Measurements from ENCODE around the gene RABGAP1L.
"Not testable (repeated sequence)": the region's sequence is repeated elsewhere in the genome, so short reads cannot be mapped to it uniquely, and the experiment has no call there.

Gene RABGAP1L

DNA sequence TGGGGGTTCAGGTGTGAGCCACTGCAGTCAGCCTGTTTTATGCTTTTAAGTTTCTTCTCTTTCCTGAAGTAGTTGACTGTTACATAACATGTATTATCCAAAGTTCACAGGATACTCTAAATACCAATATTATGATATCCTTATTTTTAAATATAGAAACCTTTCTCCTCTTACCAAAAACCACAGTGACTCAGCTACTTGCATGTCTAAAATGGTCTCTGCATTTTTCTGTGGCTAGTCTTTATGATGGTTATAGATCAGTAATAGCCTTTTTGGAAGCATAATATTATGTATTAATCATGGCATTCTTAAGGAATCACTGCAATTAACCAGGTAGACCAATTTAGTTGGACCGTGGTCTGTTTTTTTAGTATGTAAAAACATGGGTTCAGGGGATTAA is 629.7 kb downstream of the RABGAP1L start:
- DNase-seq, result no peak

DNA sequence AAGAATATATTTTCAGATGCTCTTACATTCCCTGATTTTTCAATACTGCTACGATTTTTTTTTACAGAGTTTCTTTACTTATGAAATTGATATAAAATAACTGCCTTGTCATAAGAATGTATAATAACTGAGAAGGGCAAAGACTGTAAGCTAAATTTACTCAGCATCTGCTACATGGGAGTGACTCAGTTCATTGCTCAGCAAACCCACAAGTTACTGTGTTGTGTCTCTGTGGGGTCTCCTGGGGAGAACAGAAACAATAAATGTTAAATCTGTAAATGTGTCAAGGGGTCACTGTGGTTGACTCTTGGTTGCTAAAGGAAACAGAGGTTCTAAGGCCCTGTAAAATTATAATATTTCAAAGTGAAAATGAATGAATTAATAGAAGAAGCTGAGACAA is 630.1 kb downstream of the RABGAP1L start:
- no peak for DNase-seq

DNA sequence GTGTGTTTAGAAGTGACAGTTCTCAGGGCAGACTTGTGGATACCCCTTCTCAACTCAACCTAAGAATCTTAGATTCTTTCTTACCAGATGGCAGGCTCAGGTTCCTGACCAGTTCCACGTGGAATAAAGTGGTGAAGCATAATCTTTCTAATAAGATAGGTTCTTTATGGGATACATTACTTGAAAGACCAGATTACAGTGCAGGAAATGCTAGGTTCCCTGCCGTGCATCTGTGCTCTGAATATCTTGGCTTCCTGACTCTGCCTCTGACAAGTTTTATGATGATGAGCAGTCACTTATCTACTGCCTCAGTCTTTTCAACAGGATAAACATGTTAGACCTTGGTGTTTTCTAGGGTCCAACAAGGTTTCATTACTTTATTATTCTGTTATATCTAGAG is 632.5 kb downstream of the RABGAP1L start:
- no peak for DNase-seq

DNA sequence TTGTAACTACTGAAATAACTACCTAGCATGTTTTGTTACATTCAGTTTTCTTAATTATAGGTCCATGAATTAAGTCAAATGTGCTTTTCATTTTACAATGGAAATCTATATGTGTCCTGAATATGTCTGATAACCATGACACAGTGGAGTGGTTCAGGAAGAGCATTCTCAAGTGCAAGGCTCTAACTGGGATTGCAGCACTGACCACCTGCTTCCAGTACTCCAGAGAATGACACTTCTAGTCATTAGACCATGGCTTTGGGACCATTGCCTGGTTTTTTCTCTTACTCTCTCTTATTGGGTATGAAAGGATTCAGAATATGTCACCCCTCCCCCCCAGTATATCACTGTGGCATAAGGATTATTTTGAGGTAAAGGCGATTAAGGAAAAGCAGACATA is 635.5 kb downstream of the RABGAP1L start:
- DNase-seq, result no peak

DNA sequence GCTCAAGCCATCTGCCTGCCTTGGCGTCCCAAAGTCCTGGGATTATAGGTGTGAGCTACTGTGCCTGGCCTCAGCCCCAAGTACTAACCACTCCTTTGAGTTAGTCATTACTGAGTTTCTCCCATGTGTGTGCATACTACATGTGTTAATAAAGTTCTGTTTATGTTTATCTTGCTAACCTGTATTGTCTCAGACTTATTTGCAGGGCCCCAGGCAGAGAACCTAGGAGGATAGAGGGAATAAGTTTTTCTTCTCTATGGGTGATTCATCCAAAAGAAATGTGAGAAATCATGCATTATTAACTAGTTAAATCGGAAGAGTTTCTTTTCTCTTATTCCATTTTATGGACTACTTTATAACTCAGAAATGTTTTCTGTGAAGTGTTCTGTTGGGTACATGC is 636.5 kb downstream of the RABGAP1L start:
- DNase-seq, result no peak

DNA sequence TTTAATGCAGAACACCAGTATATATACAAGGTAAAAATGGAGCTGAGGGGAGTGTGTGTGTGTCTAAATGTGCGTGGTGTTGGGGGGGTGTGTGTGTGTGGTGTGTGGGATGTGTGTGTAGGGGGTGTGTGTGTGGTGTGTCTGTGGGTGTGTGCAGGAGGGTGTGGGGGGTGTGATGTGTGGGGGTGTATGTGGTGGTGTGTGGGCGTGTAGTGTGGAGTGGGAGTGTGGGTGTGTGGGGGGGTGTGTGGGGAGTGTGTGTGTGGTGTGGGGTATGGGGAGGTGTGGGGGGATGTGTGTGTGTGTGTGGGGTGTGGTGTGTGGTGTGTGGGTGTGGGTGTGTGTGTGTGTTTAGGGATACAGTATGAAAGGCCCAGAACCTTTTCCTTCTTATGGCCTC is 638.1 kb downstream of the RABGAP1L start:
- DNase-seq, result no peak

DNA sequence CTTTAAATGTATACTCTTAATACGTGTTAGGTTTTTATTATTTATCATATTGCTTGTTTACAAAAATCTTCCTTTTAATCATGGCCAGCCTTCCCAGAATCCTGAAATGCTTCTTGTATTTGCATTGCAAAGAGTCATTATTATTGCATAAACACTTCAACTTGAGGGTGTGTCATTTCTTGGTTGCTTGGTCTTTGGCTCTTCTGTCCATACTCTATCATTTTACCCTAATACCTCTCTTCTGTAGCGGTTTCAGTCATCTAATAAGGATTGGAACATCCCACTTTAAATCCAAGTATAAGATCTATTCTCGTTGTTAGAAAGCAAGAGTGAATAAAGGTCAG is 639.8 kb downstream of the RABGAP1L start:
- DNase-seq, result no peak

DNA sequence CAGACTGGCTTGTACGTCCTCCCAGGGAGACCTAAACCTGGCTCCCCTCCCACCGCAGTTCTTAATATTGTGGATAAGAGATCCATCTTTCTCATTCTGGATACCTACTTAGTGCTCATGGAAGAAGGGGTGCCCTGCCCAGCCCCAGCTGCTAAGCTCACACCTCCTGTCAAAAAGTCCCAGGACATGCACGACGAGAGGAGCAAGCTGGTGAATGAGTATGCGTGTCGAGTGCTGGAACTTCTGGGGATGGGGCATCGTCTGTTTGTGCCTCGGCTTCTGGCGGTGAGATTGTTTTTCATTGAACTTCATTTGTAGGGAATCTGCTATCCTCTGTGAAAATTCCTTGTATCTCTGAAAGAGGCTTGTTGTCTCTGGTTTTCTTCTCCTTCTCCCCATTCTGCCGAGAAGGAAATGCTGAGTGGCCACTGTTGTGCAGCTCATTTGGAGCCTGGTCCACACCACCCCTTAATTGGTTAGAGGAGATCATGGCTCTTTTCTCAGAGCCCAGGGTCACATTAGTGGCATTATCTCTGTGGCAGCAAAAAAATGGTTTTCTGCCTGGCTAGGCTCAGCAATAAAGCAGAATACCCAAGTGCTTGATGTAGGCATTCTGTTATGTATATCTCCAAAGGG is 641.0 kb downstream of the RABGAP1L start:
- DNase-seq, result no peak

DNA sequence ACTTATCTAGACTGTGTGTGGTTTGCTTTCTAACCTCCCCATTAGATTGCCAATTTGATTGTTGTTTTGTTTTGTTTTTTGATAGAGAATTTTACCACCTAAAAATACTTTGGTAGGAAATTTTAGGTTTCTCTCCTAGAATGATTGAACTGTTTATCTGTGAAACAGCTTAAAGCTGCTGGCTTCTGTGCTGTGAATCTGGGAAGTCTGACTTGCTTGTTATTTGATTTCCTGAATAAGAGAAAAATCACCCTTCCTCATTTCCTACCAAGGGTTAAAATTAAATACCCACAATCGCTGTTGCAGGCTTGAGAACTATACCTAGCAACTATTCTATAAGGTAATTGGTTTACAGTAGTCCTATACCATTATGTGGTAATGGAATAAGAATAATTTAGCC is 641.6 kb downstream of the RABGAP1L start:
- no peak for DNase-seq

DNA sequence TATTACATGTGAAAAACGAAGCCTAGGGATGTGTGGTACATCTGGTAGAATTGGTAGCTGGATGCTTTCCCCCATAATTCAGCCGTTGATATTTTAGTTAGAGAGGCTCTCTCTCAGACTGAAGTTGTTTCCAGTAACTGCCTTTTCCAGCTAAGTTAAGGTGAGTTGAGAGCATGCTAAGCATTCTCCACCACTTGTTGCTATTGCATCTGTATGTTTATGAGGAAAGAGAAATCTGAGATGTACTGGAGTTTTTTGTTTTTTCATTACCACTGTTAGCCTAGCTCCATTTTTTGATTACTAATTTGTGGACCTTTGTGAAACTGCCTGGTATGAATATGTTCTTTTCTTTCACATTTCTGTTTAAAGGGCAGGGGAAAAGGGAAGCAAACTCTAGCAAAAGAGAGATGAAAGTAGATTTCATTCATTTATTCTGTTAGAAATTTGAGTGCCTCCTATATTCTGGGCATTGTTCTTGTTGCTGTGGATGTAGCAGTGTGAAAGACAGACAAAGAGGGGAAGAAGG is 650.5 kb downstream of the RABGAP1L start:
- no peak for DNase-seq

DNA sequence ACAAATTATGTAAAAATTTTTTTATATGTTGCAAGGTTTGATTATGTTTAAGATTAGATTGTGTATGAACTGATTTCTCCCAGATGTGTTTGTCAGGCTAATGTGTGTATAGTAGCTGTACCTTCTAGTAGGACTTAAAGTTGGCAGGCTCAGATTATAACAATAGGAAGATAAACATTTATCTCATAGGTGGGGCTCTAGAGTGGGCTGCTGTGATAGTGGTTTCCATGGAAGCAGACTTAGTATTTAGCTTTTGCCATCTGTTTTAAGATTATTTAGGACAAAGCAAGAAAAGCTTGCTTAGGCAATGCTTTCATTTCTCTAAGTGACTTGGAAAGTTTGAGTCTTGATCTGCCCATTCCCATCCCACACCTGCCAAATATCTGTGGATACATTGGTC is 652.7 kb downstream of the RABGAP1L start:
- no peak for DNase-seq

DNA sequence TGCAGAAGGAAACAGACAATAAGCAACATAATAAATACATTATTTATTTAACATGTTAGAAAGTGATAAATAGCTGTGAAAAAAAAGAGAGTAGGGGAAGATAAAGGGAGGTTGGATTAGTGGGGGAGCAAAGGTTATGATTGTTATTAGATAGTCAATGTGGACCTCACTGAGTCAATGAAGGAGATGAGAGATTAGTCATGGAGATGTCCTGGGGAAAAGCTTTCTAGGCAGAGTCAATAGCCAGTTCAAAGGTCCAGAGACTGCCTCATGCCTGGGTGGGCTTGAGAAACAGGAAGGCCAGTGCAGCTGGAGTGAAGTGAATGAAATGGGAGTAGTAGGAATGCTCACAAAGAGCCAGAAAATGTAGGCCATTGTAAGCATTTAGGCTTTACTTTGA is 653.3 kb downstream of the RABGAP1L start:
- no peak for DNase-seq

DNA sequence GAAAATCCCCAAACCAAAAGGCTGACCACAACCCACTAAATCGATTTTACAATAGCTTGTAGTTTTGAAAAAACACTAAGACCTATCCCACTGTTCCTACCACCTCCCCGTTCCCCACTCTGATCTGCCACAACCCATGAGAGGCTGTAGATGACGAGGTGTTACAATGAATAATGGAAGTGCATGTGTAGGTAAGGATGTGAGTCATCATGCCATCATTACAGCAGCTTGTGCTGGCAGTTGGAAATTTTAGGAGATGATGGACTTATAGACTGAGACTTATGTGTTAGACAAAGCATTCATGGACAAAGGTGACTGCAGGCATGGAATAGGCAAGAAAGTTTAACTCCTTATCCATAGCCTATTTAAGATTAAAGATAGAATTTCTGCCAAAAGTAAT is 655.7 kb downstream of the RABGAP1L start:
- no peak for DNase-seq

DNA sequence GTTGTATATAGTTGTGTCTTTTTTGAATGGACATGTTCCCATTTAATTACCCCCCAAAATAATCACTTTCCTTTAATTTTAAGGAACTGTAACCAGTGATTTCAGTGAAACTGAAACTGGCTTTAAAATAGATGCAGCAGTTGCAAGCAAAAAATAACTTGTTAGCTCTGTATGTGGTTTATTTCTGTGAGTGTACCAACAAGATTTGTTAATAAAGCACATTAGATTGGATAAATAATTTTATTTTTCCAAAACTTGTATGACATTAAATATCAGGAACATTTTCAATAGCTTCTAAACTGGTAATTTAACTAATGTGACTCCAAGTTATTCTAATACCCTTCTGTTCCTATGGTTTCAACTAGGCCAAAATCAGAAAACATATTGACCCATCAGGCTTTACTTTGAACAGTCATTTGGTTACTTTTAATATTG is 656.2 kb downstream of the RABGAP1L start:
- DNase-seq, result no peak

DNA sequence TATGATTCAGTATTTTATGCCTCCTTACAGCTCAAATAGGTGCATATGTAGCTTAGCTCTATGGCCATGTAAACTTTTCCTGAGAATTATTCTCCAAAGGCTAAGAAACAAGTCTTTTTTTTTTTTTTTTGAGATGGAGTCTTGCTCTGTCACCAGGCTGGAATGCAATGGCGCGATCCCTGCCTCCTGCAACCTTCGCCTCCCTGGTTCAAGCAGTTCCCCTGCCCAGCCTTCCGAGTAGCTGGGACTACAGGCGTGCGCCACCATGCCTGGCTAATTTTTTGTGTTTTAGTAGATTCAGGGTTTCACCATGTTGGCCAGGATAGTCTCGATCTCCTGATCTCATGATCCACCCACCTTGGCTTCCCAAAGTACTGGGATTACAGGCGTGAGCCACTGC is 657.3 kb downstream of the RABGAP1L start:
- not testable (repeated sequence) for DNase-seq

DNA sequence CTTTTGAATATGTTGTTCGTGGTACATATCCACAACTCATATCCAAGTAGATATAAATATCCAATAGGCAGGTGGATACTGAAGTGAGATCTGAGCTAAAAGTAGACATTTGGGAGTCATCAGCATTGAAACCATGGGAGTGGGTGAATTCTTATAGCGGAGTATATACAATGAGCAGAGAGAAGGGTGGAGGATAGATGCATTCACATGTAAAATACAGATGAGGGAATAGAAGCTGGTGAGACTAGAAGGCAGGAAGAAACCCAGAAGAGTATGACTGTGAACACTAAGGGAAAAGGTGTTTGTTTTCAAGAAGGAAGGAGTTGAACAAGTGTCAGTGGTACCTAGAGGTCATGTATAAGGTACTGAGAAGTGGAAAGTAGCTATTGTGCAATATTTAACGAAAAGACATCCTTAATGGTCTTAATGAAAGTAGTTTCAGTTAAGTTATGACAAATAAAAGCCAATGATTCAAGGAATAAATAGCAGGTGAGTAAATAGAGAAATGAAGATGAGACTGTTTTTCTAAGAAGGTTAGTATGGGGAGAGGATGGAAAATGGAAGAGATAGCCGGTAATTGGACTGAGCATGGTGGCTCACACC is 658.8 kb downstream of the RABGAP1L start:
- DNase-seq, result no peak

DNA sequence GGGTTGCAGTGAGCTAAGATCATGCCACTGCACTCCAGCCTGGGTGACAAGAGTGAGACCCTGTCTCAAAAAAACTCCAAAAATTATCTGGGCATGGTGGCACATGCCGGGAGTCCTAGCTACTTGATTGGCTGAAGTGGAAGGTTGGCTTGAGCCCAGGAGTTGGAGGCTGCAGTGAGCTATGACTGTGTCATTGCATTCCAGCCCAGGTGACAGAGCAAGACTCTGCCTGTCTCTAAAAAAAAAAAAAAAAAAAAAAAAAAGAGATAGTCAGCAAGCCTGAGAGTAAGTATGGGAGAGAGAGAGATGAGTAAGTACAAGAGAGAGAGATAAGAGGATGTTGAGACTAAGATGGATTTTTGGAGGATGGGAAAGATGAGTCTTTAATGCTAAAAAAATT is 659.6 kb downstream of the RABGAP1L start:
- no peak for DNase-seq

DNA sequence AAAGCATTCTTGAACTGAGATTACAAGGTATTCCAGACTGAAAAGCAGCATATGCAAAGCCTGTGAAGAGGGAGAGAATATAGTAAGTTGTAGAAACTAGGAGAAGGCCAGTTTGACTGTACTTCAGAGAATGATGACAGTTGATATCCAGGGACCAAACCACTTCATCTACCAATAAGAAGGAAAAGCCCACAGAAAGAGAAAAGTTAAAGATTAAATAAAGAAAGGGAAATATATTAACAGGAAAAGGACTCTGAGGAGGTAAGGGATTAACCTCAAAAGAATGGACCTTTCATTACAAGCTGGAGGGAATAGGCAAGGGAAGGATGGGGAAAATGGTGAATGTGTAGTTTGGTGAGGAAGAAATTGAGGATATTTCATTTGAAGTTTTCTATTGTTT is 660.3 kb downstream of the RABGAP1L start:
- DNase-seq, result no peak

DNA sequence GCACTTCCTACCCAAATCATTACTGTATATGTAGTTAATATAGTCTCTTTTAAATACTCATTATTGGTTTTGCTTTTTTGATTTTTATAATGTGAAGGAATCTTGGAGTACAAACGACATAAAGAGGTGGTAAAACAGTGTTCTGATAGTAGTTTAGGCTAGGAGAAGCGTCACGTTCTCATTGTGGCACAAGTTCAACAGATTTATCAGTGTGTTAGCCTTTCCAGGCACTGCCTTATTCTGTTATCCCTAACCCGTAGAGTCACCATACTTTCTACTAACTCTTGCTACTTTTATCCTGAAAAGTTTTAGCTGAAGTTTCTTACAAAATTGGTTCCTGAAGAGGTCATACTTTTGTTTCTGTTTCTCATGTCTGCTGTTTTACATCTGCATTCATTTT is 665.8 kb downstream of the RABGAP1L start:
- DNase-seq, result no peak

DNA sequence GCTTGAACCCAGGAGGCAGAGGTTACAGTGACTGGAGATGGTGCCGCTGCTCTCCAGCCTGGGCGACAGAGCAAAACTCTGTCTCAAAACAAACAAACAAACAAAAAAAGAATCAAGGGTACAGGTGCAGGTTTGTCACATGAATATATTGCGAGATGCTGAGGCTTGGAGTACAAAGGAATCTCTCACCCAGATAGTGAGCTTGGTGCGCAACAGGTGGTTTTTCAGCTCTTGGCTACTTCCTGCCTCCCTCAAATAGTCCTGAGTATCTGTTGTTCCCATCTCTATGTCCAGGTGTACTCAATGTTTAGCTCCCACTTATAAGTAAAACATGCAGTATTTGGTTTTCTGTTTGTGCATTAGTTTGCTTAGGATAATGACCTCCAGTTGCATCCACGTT is 666.5 kb downstream of the RABGAP1L start:
- no peak for DNase-seq

DNA sequence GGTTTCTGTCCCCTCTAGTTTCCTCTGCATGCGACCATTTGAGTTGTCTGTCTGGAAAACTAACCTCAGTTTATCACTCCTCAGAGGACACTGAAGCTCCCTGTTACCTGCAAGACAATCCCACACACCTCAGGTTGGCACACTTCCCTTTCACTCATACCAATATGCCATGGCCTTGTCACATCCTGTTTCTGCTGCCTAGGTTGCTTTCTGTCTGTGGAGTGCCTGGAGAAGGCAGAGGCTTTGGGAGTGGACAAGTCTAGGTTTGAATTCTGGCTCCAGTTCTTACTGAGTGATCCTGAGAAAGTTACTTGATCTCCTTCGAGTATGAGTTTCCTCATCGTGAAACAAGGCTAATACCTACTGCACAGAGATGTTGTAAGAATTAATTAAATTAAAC is 668.9 kb downstream of the RABGAP1L start:
- no peak for DNase-seq

DNA sequence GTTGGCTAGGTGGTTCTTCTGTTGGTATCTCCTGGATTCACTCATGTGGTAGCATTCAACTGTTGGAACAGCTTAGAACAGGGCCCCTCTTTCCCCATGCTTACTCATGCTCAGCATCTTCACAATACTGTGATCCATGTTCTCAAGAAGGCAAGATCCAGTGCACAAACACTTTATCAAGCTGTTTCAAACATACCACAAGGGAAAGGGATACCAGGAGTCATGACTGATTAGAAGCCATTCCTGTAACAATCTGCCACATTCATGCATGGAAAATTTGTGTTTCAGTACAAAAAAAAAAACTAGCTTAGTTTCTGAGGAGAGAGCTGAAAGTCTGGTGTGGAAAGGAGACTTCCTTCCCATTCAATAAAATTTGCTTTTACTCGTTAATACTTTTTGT is 670.7 kb downstream of the RABGAP1L start:
- DNase-seq, result no peak

DNA sequence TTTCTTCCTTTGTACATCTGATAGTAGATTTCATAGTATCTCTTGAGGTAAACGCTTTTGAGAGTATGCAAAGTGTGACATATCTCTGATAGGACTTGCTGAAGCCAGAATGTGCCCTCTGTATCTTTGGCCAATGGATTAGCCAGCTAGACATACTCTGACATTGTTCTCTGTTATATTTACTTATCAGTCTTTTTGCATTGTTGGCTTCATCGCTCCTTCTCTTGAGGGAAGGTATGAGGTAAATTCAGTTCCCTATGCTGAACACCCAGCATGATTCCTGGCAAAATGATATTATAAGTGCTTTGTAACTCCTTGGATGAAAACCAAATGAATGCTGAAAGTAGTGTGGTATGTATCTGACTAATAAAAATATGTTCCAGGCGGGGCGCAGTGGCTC is 677.2 kb downstream of the RABGAP1L start:
- no peak for DNase-seq

DNA sequence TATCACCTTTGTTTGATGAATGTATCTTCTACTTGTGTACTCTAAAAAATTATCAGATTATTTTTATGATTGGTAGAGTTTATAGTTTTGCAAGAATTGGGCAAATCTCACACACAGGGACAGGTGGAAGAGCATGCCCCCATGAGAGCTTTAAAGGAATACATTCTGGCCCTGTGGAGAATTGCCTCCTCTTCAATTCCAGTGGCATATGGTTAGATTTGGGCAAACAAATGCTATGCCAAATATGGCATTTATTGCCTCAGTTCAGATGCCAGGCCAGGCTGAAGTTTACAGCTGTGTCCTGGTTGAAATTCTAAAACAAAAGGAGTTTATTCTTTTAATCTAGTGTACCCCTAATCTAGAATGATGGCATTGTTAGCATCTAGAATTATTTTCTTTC is 678.1 kb downstream of the RABGAP1L start:
- DNase-seq, result no peak

DNA sequence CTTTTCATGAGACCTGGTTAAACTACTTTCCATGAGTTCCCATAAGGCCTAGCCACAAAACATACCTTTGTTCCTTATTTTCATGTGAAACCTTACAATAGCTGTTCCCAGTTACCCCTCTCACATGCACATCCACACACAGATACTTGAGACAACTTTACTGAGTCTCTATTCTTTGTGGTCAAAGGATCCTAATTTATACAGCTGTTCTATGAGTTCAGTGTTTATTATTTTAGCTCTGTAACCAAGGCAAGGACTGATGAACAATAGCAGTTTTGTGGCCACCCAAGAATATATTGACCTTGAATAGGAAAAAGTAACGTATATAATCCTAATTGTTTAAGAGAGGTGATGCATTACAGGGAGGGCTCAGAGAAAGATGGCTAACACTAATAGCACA is 679.9 kb downstream of the RABGAP1L start:
- DNase-seq, result no peak
